ENCODE data around the gene CCL22.
"Not testable (repeated sequence)": the region's sequence is repeated elsewhere in the genome, so short reads cannot be mapped to it uniquely, and the experiment has no call there.

CCL22 gene, protein sequence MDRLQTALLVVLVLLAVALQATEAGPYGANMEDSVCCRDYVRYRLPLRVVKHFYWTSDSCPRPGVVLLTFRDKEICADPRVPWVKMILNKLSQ

DNA sequence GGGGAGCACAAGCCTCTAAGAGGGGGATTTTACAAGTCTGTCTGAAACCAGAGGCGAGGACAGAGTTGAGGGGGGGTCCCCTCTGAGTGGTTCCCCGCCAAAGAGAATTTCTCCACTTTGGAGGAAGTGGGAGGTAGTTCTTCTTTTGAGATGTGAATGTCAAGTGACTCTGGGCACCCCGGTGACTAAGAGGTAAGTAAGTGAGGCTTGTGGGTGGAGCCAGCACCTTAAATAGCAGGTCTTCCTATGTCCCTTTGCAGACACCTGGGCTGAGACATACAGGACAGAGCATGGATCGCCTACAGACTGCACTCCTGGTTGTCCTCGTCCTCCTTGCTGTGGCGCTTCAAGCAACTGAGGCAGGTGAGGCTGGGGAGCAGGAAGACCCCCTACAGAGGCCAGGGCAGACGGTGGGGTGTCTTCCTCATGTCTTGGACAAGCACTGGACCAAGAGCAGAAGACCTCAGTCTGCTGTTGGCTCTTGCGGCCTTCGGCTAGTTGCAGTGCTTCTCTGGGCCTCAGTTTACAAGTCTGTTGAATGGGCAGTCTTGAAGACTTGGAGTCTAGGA is at the start of gene CCL22:
Gene CCL22, plus strand, starts transcription at position 257 of the 569 bp plus-strand sequence. Its CDS starts 34 bp downstream, at position 291.
- DNase-seq (ENCODE audit: low spot score): no peak

DNA sequence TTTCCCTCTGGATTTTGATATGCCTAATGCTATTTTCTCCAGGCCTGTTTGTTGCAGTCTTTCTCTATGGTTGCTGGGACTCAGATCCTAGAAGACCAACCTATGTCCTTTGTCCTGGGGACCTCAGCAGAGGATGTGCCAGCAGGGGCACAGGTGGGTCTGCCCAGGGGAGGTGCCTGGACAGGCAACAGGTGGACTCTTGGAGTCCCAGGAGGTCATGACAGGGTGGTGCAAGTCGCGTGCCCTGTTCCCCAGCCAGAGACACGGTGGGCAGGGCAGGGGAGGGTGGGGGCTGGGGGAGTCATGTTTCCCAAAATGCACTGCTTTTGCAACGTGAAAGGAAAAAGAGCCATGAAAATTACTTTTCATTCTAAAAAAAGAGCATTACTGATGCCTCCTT is 47.8 kb upstream of the CCL22 start:
- no peak for DNase-seq (ENCODE audit: low spot score)

DNA sequence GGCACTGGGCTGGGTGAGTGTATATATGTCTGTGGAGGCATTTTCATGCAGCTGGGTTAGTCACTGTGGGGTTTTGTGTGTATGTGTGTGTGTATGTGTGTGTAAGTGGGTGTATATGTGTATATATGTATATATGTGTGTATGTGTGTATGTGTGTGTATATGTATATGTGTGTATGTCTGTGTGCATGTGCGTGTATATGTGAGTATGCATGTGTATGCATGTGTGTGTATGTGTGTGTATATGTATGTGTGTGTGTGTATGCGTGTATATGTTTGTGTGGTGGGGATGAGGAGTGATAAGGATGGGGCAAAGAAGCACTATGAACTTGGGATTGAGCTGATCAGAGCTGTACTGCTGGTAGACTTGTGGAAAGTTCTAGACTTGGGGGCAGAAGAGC is 45.1 kb upstream of the CCL22 start:
- no peak for DNase-seq (ENCODE audit: low spot score)

DNA sequence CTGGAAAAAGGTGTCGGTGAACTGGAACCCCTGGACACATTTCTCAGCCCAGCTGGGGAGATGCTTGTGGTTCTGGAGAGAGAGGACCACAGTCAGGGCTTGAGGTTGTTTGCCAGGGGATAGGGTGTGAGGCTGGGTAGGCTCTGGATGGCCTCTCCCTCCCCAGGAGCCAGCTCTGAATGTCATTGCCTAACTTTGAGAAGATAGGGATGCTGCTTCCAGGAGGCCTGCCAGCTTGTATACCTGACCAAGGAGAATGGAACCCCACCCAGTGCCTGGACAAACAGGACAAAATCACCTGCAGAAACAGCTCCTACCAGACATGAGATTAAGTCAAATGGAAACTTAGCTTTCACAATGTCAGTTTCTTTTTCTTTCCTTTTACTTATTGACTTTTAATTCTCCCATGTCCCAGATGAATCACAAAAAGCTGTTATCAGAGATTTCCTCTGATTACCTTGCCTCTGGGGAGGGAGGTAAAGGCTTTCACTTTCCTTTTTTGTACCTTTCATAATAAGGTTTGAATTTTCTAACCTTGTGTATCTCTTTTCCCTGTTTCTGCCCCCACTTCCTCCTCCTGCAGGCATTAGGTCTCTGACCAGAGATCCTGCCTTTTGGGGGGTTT is 44.3 kb upstream of the CCL22 start:
- DNase-seq (ENCODE audit: low spot score): no peak

DNA sequence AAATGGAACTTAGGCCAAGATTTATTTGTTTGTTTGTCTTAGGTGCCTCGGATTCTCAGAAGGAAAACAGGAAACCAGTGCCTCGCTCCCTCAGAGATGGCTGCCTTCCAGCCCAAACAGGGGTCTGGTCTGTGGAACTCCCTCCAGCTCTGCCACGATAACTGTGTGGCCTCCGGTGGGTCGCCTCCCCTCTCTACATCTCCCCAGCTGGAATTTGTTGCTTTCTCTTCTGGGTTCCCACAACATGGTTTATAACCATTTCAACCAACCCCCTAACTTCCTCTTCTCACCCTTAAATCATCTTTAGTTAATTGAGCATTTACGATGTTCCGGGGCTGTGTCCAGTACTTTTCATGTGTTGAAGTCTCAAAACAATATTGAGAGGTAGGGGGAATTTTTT is 43.2 kb upstream of the CCL22 start:
- no peak for DNase-seq (ENCODE audit: low spot score)

DNA sequence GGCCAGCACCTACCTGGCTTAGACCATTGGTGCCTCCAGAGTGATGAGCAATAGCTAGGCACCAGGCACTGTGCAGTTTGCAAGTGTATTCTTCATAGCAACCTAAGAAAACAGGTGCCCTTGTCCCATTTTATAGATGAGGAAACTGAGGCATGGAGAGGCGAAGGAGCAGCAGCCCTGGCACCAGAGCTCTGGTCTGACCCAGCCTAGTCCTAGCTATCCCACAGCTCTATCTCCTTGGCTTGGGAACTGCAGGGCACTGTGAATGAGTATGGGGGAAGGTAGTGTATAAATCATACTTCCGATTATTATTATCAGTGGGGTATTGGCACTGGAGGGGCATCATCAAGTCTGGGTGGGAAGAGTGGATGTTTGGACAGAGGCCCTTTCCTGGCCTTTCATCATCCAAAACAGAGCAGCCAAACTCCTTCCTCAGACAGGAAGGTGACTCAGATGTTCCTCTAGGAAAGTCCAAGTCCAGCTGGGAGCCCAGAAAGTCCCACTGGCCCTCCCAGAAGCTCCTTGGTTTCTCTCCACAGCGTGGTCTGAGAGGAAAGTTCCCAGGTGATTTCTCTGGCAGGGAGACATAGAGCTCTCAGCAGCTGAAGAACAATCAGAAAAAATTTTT is 42.1 kb upstream of the CCL22 start:
- no peak for DNase-seq (ENCODE audit: low spot score)

DNA sequence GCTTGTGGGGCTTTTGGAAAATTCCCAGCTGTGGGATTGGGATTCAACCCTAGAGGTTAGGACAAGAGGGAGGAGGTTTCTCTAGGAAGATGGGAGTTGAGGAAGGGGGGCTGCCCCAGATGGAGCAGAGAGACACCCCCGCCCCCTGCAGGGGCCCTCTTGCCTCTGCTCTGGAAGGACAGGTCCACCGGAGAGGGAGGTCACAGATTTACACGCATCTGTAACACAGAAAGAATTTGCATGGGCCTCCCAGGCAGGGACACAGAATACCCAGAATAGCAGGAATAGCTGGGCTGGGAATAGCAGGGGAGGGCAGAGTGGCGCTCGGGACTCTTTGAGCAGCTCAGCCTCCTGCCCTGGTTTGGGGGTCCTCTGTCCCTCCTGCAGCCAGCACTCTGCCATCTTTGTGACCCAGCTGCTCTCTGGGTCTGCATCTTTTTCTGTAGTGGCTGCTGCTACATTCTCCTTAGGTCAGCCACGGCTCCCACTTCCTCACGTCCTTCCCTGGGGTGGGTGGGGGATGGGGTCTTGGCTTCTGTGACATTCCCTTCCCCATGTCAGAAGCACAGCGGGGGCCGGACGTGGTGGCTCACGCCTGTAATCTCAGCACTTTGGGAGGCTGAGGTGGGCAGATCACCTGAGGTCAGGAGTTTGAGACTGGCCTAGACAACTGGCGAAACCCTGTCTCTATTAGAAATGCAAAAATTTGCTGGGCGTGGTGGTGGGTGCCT is 40.2 kb upstream of the CCL22 start:
- DNase-seq (ENCODE audit: low spot score): peak; percentile 41

DNA sequence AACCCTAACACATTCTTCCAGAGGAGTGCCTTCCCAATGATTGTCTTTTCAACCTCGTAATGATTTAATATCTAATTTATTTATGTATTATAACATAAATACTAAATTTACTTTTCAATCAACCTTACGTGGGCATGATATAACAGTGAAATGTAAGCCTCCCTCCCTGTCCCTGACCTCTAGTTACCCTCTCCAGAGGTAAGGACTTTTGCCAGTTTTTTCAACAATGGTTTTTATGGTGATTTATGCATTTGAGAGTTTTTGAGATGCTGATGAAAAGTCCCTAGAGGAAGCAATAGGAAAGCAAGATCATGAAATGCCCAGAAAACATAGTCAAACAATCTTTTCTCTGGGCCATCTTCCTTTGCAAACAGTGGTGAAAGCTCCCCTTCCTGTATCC is 38.9 kb upstream of the CCL22 start:
- DNase-seq (ENCODE audit: low spot score): no peak

DNA sequence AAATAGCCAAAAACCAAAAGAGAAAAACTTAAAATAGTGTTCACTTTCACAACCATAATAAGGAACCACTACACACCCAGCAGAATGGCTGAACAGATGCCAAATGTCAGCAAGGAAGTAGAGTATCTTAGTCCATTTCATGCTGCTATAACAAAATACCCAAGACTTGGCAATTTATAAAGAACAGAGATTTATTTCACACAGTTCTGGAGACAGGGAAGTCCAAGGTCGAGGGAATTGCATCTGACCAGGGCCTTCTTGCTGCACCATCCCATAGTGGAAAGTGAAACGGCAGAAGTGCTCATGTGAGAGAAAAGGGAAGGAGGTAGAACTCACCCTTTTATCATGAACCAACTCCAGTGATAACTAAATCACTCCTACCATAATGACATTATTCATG is 33.8 kb upstream of the CCL22 start:
- DNase-seq (ENCODE audit: low spot score): no peak

DNA sequence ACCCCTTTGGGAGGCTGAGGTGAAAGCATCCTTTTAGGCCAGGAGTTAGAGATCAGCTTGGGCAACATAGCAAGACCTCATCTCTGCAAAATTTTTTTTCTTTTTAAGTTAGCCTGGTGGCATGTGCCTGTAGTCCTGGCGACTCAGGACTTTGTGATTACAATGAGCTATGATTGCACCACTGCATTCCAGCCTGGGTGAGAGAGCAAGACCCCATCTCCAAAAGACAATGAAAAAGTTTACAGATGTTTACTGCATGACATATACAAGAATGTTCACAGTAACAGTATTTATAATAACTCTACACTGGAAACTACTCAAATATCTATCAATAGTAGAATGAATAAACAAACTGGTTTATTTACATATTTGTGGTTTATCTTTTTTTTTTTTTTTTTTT is 33.1 kb upstream of the CCL22 start:
- DNase-seq (ENCODE audit: low spot score): no peak

DNA sequence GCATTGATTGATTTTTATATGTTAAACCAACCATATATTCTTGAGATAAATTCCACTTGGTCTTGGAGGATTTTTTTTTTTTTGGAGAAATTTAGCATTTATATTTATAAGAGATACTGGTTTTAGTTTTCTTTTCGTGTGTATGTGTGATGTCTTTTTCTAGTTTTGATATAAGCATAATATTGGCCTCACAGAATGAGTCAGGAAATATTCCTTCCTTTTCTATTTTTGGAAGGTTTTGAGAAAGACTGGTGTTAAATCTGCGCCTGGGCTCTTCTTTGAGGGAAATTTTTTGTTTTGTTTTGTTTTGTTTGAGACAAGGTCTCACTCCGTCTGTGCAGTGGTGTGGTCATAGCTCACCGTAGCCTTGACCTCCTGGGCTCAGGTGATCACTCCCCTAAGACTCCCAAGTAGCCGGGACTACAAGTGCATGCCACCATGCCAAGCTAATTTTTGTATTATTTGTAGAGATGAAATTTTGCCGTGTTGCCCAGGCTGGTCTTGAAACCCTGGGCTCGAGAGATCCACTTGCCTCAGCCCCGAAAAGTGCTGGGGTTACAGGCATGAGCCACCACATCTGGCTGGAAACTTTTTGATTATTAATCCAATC is 28.8 kb upstream of the CCL22 start:
- DNase-seq (ENCODE audit: low spot score): no peak

DNA sequence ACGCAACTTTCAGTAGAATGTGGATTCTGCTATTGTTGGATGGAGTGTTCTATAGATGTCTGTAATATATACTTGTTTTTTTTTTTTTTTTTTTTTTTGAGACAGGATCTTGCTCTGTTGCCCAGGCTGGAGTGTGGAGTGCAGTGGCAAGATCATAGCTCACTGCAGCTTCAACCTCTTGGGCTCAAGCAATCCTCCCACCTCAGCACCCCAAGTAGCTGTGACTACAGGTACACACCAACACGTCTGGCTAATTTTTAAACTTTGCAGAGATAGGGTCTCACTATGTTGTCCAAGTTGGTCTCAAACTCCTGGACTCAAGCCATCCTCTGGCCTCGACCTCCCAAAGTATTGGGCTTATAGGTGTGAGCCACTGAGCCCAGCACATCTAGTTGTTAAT is 27.2 kb upstream of the CCL22 start:
- DNase-seq (ENCODE audit: low spot score): no peak

DNA sequence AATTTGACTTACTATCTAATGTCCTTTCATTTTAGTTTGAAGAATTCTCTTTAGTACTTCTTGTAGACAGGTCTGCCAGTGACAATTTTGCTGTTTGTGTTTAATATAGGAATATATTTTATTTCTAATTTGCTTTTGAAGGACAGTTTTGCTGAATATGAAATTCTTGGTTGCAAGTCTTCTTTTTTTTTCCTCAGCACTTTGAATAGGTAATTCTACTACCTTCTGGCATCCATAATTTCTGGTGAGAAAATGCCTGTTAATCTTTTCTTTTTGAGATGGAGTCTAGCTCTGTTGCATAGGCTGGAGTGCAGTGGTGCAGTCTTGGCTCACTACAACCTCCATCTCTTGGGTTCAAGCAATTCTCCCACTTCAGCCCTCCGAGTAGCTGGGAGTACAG is 25.2 kb upstream of the CCL22 start:
- DNase-seq (ENCODE audit: low spot score): no peak

DNA sequence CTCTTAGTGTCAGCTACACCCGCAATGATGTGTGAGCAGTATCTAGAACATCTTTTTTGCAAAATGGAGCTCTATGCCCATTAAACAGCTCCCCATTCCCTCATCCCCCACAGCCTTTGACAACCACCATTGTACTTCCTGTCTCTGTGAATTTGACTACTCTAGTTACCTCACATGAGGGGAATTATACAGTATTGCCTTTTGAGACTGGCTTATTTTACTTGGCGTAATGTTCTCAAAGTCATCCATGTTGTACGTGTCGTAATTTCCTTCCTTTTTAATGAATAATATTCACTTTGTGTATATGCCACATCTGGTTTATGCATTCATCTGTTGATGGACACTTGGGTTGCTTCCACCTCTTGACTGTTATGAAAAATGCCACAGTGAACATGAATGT is 23.2 kb upstream of the CCL22 start:
- no peak for DNase-seq (ENCODE audit: low spot score)

DNA sequence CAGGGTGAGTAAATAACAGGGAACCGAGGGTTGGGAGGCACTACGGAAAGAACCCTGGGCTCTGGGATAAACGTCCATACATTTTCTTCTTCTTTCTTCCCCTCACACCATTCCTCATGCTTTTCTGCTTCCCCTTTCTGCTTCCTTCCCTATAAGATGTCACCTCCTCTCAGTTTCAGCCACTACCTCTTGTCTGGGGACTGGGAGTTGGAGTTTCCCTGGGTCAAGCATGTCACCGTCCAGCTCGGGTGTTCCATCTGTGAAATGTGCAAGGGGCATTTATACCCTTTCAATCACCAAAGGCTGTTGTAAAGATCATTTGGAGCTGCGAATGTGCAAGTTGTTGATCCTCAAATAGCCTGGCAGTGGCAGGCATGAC is 17.5 kb upstream of the CCL22 start:
- DNase-seq (ENCODE audit: low spot score): no peak

DNA sequence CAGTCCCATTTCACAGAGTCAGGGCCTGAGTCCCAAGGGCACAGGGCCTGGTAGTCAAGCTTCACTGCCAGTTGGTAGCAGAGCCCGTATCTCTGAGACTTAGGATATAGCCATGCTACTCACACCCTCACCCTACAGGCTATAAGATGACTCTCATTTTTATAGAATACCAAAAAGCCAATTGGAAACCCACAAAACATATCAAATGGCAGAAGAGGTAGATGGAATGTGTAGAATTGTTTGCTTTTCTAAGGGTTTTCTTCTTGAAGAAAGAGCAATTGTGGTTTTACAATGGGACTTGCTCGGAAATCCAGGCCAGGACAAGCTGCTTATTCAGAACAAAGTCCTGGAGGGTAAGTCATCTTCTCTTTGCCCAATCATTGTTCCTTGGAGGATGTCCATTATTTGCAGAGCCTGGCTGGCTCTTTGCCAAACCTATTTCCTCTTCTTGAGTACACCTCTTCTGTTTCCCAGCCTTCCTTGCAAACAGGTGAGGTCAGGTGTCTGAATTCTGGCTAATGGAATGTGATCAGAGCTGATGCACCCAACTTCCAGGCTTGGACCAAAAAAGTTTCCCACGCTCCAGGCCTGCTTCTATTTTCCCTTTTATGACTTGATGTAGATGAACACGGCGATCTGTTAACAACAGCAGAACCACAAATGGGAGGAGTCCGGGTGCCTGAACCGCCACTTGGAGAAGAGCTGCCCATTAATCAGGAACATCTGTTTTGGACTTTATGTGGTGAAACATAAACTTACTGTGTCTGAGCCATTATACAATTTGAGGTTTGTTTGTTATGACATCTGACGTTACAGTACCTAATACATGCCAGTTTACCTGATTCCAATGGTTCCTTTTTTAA is 16.9 kb upstream of the CCL22 start:
- DNase-seq (ENCODE audit: low spot score): peak; percentile 32

DNA sequence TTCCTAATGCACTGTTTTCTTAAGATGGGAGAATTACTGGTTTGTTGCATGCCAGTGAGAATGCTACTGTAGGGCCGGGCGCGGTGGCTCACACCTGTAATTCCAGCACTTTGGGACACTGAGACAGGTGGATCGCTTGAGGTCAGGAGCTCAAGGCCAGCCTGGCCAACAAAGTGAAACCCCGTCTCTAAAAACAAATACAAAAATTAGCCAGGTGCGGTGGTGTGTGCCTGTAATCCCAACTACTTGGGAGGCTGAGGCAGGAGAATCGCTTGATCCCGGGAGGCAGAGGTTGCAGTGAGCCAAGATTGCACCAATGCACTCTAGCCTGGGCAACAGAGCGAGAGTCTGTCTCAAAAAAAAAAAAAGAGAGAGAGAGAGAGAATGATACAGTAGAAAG is 16.0 kb upstream of the CCL22 start:
- not testable (repeated sequence) for DNase-seq (ENCODE audit: low spot score)

DNA sequence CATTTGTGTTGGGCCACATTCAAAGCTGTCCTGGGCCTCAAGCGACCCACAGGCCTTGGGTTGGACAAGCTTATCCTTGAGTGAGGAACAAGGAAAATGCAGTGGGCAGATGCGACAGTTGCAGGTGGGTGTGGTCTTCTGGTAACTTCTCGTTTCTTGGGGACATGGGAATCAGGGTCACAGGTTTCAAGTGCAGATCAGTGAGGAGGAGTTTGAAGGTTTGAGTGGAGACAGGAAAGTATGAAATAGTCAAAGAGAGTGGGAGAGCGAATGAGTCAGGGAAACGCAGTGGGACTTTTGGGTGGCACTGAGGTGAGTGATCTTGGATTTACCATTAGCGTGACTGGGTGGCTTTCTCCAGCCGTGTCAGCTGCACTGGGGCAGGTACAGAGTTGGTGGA is 15.4 kb upstream of the CCL22 start:
- no peak for DNase-seq (ENCODE audit: low spot score)

DNA sequence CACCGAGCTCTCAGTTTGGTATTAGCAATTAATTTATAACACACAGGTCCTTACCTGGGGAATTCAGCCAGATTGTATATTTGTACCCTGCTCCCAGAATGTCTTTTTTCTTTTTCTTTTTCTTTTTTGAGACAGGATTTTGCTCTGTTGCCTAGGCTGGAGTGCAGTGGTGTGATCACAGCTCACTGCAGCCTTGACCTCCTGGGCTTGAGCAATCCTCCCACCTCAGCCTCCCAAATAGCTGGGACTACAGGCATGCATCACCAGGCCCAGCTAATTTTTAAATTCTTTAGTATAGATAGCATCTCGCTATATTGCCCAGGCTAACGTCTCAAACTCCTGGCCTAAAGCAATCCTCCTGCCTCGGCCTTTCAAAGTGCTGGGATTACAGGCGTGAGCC is 14.5 kb upstream of the CCL22 start:
- DNase-seq (ENCODE audit: low spot score): not testable (repeated sequence)

DNA sequence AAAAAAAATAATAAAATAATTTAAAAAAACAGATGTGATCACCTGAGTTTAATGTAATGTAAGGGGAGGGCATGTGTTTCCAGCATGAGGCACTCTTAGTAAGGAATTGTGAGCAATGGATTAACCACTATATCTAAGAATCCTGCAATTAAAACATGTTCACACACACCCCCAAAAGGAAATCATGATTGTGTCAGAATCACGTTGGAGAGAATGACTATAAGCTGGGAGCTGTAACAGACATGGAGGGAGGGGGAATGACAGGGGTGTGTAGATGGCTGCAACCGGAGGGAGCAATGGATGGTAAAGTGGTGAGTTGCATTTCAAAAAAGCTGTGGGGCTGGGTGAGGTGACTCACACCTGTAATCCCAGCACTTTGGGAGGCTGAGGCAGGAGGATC is 13.6 kb upstream of the CCL22 start:
- no peak for DNase-seq (ENCODE audit: low spot score)

DNA sequence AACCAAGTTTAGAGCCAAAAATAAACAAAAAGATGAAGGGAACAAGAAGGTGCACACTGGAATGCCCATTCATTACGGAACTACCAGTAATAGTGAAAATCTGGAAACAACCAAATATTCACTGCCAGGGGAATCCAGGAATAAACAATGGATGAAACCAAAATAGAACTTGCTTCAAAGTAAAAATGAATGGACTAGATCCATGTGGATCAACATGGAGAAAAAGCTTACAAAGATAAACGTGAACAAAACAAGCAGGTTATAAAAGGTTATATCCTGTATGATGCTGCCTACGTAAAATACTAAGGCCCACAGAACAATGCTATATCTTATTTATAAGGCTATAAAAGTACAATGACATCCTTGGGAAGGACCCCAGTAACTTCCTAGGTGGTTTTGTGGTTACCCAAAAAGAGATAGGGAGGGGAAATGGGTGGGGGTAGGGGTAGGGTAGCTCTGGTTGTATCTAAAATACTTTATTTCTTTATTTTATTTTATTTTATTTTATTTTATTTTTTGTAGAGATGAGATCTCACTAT is 12.8 kb upstream of the CCL22 start:
- no peak for DNase-seq (ENCODE audit: low spot score)

All from iPS-NIHi11 (cell line).